Mucosa of descending colon (tissue), 3 donors: ENCODE data around the gene NME7. TPM values are rescaled to one million over a fixed set of nuclear protein-coding genes. Genes with fewer than 3 reads are reported as not detected.

Experiments used
- ATAC-seq: fragments of 200-7000 bp; cut with Tn5 transposase; one replicate; pipeline ENCODE4 v1.9.1; 2020; ENCODE audit warnings: mild to moderate bottlenecking, moderate library complexity
- DNase-seq, 3 donors: peaks; one replicate each; pipeline ENCODE4 v3.0.0-alpha.2; 2020
- H3K36me3 ChIP-seq: fragments of 200-600 bp; one replicate; pipeline ENCODE4 v1.8.0; 2021; ENCODE audit warnings: low read depth, mild to moderate bottlenecking
- H3K4me1 ChIP-seq: fragments of 200-600 bp; one replicate; pipeline ENCODE4 v1.8.0; 2021; ENCODE audit warnings: low read depth, mild to moderate bottlenecking
- H3K4me3 ChIP-seq: fragments of 200-600 bp; one replicate; pipeline ENCODE4 v1.8.0; 2021; ENCODE audit warnings: mild to moderate bottlenecking
- H3K9me3 ChIP-seq: fragments of 200-600 bp; one replicate; pipeline ENCODE4 v1.8.0; 2021; ENCODE audit warnings: mild to moderate bottlenecking
- CTCF ChIP-seq: fragments of 200-600 bp; IDR thresholded peaks from one replicate; pipeline ENCODE4 v1.8.0; 2022; ENCODE audit warnings: antibody characterized with exemption, mild to moderate bottlenecking
- intact Hi-C, 2 donors: fragments of 100-400 bp; cut with DNase I in 1 of 2; cut with micrococcal nuclease in 1 of 2; formaldehyde crosslinking; loops; one replicate each; pipeline versions ENCODE4 v1.11.0 to v1.11.1; 2022; cut with DNase I, micrococcal nuclease
- total RNA-seq, 3 donors: library from RNA; stranded (reverse); fragmentation: NEBNext Ultra II Directional in 2 of 3; extraction: Animal tissue kit (Norgen Biotek cat#: 25700) in 2 of 3; gene quantifications; one replicate each; pipeline versions ENCODE4 v1.2.1 to v1.2.4, GENCODE V29; 2021 to 2023
- donor health status: DM: no; HTN: no; CAD: no; lungs with moderate emphysema.
- donor health status: DM: no; HTN: no; CAD: no.
- donor health status: DM: no; HTN: yes; CAD: no.

The NME7 gene
- total RNA-seq, 3 donors from 2014 or later, result 6.4 to 15.6 (median 7.2) TPM

- intact Hi-C loops, result no loop called here
Observed at GRCh38 chr1:169308313-169309039, 59.1 kb downstream of the NME7 start.

GRCh38 chr1:169307176-169307575 is 60.4 kb downstream of the NME7 start:
- H3K4me3 ChIP-seq, result no peak overlapping the region
- no peaks in the 10 kb centered on the region for H3K4me1 ChIP-seq
- DNase-seq (no peak), ATAC-seq (no peak)
- intact Hi-C loops, result no loop called here
- H3K36me3 ChIP-seq, result no peaks in the 10 kb centered on the region
- no peaks in the 10 kb centered on the region for H3K9me3 ChIP-seq
- no peak for TF ChIP-seq CTCF

More at GRCh38 chr1:169308313-169309039, 59.1 kb downstream of the NME7 start:
- Histone ChIP-seq H3K4me1 (no peaks in the 10 kb centered on the region), H3K4me3 (no peak overlapping the region), H3K9me3 (no peaks in the 10 kb centered on the region), H3K36me3 (no peaks in the 10 kb centered on the region)
- DNase-seq, result no peak
- ATAC-seq, result no peak
- no peak for TF ChIP-seq CTCF

- intact Hi-C loops, result no loop called here
- no peak for DNase-seq
Observed at GRCh38 chr1:169305948-169306347, 61.6 kb downstream of the NME7 start.

GRCh38 chr1:169305356-169305755 is 62.2 kb downstream of the NME7 start:
- H3K36me3 ChIP-seq, result no peaks in the 10 kb centered on the region
- no peaks in the 10 kb centered on the region for H3K9me3 ChIP-seq
- H3K4me1 ChIP-seq, result no peaks in the 10 kb centered on the region
- no peak for ATAC-seq
- H3K4me3 ChIP-seq, result no peak overlapping the region
- DNase-seq, result no peak
- no peak for TF ChIP-seq CTCF
- intact Hi-C loops, result no loop called here

More at GRCh38 chr1:169305948-169306347, 61.6 kb downstream of the NME7 start:
- no peak for ATAC-seq
- Histone ChIP-seq H3K9me3 (no peaks in the 10 kb centered on the region), H3K4me3 (no peak overlapping the region), H3K36me3 (no peaks in the 10 kb centered on the region), H3K4me1 (no peaks in the 10 kb centered on the region)
- TF ChIP-seq CTCF, result no peak

- Histone ChIP-seq H3K9me3 (no peaks in the 10 kb centered on the region), H3K36me3 (no peaks in the 10 kb centered on the region), H3K4me1 (no peaks in the 10 kb centered on the region), H3K4me3 (no peak overlapping the region)
- no peak for DNase-seq
- ATAC-seq, result no peak
- intact Hi-C loops, result no loop called here
- TF ChIP-seq CTCF, result no peak
Observed at GRCh38 chr1:169300854-169301253, 66.7 kb downstream of the NME7 start.
